ENCODE data around the gene SUGP1.

The SUGP1 gene

DNA sequence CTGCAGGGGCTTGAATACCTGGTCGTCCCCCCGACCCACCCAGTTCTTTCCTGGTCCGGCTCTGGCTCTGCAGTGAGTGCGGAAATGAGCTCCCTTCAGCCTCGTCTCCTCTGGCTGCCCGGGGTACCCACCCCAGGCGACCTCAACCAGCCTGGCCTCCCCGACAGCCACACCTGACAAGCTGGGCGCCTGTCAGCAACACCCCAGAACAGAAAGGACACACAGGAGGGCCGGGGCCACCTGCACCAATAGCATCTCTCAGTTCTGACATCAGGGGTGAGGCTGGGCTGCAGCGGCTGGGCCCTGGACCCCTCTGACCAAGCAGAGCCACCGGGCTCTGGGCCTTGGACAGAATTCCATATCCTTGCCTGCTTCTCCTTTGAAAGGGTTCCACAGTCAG, 19.7 kb downstream of the SUGP1 start:
- no peak for DNase-seq

DNA sequence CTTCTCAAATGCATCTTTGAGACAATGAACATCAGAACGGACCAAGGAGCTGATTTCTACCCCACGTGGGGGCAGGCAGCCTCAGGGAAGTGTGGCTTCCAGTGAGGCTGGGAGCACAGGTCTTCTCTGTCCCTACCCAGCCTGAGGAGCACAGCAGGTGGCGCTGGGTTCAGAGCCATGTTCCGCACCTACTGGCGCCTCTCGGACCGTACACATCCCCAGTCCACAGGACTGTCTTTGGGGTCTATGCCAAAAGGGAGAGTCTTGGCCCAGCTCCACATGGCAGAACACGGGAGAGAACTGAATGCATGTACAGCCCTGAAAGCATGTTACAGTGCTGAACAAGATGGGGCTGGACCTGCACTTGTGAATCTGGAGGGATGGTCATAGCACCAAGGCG, 22.6 kb downstream of the SUGP1 start:
- no peak for DNase-seq

DNA sequence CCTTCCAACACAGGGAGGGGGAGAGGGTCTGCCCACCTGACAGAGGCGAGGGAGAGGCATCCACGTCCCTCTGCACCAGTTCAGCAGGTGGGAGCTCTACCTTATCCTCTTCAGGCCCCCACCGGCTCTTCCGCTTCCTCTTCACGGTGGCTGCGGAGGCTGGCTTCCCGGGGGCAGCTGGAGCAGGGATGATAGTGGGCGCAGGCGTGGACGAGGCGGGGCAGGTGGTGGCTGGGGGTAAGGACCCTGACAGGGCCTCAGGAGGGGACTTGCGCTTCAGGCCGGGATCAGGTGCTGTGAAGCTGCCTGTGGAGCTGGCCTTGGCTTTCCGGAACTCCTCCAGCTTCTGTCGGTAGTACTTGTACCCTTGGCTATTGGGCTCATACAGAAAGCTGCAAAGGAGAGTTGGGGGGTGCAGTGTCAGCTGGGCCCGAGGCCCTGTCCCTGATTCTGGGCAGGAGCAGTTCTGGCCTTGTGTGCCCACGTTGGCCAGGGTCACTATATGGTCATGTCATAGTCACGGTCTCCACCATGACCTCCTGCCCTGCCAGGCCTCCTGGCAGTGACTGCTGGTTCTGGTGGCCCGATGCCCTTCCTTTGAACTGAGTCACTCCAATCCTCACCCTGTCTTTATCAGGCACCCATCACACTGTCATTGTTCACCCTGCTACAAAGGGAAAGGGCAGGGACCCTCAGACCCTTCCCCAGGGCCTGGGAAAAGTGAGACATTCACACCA, 23.2 kb downstream of the SUGP1 start:
- DNase-seq = no peak

DNA sequence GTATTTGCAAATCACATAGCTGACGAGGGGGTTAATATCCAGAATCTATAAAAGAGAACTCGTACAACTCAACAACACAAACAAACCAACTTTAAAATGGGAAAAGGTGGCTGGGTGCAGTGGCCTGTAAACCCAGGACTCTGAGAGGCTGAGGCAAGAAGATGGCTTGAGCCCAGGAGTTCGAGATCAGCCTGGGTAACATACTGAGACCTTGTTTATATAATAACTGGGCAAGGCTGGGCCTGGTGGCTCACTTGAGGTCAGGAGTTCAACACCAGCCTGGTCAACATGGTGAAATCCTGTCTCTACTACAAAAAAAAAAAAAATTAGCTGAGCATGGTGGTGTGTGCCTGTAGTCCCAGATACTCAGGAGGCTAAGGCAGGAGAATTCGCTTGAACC, 25.4 kb downstream of the SUGP1 start:
- no peak for DNase-seq

DNA sequence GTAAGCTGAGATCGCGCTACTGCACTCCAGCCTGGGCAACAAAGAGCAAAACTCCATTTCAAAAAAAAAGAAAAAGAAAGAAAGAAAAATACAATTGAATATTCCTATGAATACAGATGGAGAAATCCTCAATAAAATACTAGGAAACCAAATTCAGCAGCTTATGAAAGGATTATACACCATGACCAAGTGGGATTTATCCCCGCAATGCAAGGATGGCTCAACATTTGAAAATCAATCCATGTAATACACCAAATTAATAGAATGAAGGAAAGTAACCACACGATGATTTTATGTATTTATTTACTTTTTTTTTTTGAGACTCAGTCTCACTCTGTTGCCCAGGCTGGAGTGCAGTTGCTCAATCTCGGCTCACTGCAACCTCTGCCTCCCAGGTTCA, 27.7 kb downstream of the SUGP1 start:
- no peak for DNase-seq

DNA sequence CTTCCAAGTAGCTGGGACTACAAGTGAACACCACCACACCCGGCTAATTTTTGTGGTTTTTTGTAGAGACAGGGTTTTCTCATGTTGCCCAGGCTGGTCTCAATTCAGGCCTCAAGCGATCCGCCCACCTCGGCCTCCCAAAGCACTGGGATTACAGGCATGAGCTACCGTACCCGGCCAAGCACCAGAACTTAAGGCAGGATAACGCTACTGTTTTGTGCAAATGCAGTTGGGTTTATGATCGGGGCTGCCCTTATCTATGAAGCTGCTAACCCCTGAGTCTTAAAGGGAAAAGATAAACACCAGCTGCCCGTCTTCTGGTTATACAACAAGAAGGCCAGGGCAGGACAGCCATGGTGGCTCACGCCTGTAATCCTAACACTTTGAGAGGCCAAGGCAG, 34.6 kb downstream of the SUGP1 start:
- DNase-seq = no peak

DNA sequence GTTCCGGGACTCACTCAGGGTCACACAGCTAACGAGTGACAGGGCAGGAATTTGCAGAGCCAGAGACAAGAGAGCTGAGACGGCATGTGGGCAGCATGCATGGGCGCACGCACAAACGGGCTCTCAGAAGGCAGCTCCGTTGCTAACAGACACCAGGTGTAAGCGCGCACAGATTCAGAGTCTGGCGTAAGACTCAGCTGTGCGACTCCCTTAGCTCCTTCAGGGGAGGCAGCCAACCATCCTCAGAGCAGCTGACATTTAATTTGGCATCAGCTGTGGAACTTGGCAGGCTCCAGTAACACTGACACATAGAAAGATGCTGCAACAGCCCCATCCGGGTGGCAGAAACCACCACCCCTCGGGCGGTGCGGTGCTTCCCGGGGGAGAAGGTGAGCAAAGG, 39.7 kb downstream of the SUGP1 start:
- DNase-seq = no peak

DNA sequence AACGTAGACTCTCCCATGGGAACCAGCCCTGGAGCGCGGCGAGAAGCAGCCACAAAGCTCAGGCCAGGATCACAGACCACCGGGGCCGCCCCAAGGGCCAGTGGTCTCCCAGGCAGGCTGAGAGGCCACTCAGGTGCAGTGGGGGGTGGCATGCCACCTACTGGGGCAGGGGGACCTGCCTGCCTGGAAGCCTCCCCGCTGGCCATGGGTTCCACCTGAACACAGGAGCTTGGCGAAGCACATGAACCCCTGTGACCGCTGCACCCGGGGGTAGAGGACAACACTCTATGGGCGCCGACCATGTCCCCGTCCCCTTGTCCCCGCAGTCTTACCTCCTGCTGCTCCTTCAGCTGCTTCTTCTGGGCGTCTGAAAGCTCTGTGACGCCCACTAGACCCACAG, 40.5 kb downstream of the SUGP1 start:
- no peak for DNase-seq

DNA sequence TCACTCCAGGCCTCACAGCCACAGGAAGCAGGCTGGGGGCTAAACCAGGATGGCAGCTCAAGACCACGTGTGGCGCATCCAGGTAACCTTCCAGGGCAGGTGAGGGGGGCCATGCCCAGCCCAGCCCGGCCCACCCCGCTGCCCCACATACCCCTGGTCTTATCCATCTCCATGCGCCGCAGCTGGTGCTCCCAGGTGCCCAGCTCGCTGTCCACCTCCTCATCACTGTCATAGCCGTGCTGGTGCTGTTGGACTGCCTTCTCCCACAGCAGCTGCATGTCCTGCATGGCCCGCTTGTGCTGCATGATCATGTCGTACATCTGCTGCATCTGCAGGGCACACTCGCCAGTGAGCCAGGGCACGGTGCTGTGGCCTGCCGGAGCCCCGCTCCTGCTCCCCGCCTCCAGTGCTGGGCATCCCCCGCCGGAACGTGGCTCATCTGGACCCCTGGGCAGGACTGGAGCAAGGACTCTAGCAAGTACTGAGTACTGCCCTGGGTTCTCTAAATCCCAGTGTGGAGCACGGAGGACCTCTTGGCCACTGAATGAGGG, 41.2 kb downstream of the SUGP1 start:
- no peak for DNase-seq

DNA sequence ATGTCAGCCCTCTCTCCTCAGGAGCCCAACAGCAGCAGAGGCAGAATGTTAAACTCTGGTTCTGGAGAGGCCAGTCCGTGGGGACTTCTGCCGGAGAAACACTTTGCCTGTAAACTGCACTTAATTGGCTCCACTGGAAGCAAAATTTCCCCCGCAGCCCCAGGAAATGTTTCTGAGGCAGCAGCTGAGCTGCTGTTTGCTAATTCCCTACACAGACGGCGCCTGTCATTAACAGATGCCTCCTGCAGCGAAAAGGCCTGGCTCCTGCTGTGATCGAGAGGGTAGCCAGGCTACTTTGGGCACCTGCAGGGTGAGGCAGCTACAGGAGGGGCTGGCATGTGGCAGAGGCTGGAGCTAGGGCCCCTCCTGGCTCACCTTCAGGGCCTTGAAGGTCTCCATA, 42.0 kb downstream of the SUGP1 start:
- no peak for DNase-seq

DNA sequence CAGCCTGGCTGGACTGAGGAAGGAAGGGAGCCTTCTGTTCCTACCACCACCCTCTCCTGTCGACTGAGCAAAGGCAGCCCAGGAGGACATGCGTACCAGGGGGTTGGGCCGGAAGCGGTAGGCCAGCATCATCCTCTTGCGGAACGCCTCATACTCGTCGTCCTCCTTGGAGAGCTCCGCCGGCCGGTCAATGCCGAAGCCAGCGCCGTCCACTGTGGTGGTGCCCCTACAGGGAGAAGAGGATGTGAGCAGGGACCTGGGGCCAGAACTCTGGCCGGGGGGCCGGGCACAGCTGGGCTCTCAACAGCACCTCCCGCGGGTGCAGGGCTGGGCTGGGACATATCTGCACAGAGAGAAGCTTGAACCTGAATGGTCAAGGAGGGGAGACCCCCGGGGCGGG, 43.5 kb downstream of the SUGP1 start:
- no peak for DNase-seq

DNA sequence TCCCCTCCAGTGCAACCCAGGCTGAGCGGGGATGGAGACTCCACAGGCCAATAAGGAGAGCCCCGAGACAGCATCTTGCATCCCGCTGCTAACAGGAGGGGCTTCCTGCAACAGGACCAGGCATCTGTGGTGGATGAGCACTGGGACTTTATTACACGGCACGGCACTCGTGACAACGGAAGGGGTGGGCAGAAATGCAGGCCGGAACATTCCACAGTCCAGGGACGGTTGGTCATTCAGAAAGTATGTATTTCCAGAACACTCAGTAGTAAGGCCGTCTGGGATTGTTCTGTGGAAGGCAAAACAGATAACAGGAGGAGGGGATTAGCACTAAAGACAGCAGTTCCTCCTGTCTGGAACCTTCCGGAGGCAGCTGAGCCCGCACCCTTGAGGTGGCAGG, 43.9 kb downstream of the SUGP1 start:
- no peak for DNase-seq

DNA sequence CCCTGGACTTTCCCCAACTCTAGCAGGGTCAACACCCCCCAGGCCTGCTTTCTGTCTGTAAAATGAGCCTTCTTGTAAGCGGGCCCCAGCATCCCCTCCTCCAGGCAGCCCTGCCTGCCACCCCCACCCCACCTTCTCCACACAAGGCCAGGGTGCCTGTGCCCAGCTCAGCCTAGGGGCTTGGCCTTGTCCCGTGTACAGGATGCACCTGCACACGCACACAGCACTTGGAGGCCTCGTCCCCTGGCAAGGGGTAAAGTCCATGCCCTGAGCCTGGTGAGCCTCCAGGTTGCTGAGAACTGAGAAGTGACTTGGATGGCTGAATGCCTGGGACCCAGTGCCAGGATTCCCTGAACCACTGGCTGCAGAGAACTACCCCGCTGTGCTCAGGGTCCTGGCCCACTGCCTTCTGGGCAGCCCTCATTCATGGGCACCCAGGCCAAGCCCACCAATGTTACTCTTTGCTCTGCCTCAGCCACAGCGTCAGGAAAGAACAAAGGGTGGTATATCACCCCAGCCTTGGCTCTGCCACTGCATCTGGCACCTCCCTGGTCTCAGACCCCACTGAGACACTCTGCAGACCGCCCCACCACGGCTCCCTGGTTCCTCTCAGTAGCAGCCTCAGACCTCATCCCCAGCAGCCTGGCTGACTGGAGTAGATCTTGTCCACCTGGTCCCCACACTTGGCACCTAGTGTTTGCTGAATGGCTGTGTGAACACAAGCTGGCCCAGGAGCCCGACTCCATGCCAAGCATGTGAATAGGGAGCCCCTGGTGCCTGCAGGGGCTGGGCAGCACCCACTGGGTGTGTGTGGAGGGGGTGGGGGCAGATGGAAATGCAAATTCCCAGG, 45.4 kb downstream of the SUGP1 start:
- no peak for DNase-seq

DNA sequence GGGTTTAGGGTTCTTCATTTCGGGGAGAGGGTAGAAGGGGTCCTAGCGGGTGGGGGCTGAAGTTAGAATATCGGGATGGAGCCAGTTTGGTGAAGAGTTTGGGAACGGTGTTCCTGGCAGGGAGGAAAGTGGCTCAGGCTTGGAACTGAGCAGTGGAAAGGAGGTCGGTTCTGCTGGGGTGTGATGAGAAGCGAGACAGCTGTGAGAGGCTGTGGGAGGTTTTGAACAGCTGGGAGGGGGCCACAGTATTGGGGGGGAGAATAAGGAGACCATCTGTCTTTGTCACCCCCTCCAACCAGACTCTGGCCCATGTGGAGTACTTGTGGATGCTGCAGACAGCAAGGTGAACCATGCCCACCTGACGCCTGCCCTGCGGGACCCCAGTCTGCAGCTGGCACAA, 46.2 kb downstream of the SUGP1 start:
- no peak for DNase-seq

DNA sequence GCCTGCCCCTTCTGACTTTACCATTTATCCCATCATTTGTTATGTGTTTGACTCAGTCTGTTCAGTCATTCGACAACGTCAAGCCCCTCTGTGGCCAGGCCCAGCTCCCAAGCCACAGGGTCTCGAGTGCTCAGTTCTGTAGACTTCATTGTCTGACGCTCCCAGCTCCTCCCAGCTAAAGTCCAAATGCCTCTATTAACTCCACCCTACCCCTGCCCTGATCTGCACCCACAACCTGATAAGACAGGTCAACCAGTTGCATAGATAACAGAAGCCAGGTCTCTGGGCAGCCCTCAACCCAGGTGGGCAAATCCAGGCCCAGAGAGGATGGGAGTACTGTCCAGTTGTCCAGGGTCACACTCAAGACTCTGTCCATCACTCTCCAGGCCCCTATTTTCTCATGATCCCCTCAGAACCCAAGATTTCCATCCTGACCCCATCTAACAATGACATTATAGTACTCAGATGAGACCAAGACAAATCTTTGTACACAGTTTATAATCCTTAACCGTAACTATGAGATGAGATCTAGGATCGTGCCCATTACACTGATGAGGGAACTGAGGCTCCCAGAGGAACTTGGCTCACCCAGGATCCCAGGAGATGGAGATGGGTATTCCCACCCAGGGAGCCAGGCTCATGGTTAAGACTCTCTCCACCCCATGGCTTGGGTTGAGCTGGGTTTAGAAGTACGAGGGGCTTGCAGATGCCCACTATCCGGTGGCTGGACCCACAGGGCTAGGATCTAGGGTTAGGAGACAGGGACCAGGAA, 48.3 kb downstream of the SUGP1 start:
- no peak for DNase-seq

DNA sequence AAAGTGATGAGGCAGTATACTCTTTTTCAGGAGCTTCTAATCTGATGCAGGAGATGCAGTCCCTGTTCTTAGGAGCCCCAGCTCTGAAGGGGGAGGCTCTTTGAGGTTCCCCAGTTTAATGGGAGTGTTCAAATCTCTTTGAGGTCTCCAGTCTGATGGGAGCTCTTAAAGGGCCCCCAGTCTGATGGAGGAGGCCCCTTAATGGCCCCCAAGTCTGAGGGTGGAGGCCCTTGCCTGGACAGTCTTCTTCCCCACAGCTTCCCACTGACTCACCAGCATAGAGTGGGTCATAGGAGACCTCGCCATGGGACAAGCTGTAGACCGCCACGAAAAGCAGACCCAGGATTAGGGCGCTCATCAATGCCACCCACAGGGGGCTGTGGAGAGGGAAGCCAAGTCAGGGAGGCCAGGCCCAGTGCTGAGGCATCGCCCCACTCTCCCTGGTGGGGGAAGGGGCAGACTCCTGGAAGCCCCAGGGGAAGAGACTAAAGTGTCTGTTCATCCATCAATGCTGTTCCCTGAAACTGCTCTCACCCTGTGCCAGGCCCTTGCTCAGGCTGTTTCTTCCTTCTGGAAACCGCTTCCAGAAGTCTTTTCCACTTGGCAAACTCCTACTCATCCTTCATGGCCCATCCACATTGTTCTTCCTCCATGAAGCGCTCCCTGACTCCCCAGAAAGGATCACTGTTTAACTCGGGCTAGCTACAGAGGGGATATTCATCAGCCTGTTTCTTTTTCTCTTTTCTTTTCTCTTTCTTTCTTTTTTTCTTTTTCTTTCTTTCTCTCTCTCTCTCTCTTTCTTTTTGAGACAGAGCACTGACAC, 49.3 kb downstream of the SUGP1 start:
- DNase-seq = no peak

DNA sequence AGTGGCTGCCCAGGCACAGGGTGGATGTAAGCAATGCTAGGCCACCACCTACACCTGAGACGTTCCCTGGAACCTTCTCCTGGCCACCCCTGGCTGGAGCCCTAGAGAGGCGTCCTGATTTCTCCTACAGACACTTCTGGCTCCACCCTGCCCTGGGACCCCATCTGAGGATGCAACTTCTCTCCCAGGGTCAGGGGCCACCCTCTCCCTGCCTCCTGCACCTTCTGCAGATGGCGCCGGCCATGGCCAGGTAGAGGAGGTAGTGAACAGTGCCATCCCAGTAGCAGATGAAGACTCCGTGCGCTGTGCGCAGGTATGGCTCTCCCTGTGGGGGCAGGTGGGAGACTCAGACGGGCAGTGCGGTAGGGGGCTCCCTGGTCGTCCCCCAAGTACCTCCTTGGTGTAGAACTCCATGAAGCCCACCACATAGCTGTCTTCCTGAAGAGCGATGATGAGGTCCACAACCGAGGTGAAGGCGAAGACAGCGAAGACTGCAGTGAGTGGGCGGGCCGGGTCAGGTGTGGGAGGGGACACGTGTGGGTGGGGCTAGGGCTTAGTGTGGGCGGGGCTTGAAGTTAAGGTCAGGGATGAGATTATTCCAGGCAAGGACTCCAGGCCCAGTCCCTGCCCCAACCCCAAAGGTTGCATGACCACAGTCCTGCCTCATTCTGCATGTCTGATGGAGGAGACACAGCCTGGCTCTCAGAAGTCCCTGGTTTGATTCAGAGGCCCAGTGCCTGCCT, 50.2 kb downstream of the SUGP1 start:
- no peak for DNase-seq

DNA sequence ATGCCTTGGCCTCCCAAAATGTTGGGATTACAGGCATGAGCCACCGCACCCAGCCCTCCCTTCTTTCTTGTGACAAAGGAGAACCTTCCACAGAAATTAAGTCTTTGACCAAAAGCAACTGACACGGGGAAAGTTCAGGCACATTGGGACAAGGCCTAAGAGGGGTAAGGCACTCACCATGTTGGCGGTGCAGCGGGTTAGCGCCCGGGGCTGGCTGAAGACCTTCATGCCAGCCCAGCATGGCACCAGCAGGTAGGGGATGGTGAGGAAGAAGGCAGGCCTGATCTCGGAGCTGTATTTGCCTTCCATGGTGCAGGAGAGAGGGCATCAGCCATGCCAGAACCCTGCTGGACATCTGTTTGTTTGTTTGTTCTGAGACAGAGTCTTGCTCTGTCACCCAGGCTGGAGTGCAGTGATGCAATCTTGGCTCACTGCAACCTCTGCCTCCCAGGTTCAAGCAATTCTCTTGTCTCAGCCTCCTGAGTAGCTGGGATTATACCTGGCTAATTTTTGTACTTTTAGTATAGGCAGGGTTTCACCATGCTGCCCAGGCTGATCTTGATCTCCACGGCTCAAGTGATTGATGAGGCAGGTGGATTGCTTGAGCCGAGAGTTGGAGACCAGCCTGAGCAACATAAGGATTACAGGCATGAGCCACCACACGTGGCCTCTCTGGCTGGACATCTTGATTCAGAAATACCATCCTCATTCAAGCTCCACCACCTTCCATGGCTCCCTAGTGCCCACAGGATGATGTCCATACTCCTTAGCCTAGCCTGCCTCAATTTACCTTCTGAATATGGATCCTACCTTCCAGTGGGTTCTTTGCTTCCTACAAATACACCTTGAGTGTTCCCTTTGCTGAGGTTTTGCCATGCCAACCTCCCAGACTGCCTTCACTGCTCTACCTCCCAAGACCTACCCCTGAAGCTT, 51.6 kb downstream of the SUGP1 start:
- no peak for DNase-seq

DNA sequence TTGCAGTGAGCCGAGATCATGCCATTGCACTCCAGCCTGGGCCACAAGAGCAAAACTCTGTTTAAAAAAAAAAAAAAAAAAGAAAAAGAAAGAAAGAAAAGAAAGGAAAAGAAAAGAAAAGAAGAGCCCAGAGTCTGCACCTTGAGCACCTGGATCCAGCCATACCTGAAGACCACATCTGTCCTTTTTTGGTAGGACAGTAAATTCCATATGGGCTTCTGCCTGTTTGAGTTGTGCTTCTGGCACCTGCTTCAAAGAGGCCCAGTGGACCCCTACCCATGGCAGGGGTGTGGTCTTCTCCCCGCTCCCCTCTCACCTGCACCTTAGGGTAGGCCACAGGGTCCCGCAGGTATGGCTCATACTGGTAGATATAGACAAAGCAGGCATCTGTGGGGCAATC, 53.0 kb downstream of the SUGP1 start:
- no peak for DNase-seq

DNA sequence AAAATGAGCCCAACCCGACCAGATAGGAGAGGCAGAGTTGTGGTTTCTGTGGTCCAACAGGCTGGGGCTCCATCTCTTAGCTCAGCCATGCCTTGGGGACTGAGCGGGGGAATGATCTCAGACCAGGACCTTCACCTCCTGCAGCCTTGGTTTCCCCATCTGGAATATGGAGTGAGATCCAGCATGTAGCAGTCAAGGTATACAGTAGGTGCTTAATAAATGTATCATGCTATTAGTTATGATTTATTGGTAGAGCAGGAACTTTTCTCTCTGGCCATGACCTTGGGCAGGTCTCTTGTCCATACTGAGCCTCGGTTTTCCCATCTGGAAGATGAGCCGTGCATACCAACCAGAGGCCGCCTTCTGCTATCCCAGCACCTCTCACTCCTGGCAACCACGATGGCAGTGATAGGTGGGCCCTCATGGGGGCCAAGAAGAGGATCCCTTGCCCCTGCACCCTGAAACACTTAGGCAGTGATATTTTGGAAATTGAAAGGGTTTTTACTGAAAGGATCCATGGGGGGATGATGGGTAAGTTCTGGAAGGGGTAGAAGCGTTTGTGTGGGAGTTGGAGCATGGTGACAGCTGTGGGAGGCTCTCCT, 56.3 kb downstream of the SUGP1 start:
- no peak for DNase-seq
